ENCODE measurements around the gene FTCD. TPM values are rescaled to one million over a fixed set of nuclear protein-coding genes. Genes with fewer than 3 reads are reported as not detected.

FTCD gene
- total and polyA plus RNA-seq, 9 of the 15 experiments (the other 6 are each of a cell fraction or from before 2014, with no cell fraction given): 0.11 to 1.6 (median 0.67) TPM; not detected in 5

- TF ChIP-seq ZNF561 (CRISPR knock-in tag; conservative IDR thresholded peaks at IDR 0.05) (no peak), CGGBP1 (CRISPR knock-in tag; IDR thresholded peaks at IDR 0.05) (no peak), SP1 (CRISPR knock-in tag; IDR thresholded peaks at IDR 0.05) (no peak), ZBTB49 (CRISPR knock-in tag; IDR thresholded peaks at IDR 0.05; ENCODE audit: borderline replicate concordance) (no peak), ZNF75A (CRISPR knock-in tag; IDR thresholded peaks at IDR 0.05) (no peak), KAT2B (IDR thresholded peaks at IDR 0.05; ENCODE audit: low read depth, low read length) (no peak), RREB1 (CRISPR knock-in tag; IDR thresholded peaks at IDR 0.05) (no peak), SUPT5H (IDR thresholded peaks at IDR 0.05) (no peak), ATF3 (IDR thresholded peaks at IDR 0.05) (0 out of 2 replicates have a peak, but pooled peaks have one; percentile 28), ATF3 (CRISPR knock-in tag; conservative IDR thresholded peaks at IDR 0.05) (no peak), CREB1 (IDR thresholded peaks at IDR 0.05) (no peak), CREB1 (CRISPR knock-in tag; IDR thresholded peaks at IDR 0.05) (no peak), POLR2AphosphoS2 (IDR thresholded peaks at IDR 0.05; ENCODE audit: low read length) (no peak), HNRNPUL1 (IDR thresholded peaks at IDR 0.05; ENCODE audit: low read length) (no peak), ATF1 (CRISPR knock-in tag; IDR thresholded peaks at IDR 0.05) (no peak), ATF1 (tag; IDR thresholded peaks at IDR 0.05) (peak; percentile 83), DPF2 (IDR thresholded peaks at IDR 0.05) (no peak), RBM22 (IDR thresholded peaks at IDR 0.05; ENCODE audit: low read depth, low read length, poor library complexity, severe bottlenecking) (no peak), ESRRB (CRISPR knock-in tag; IDR thresholded peaks at IDR 0.05; ENCODE audit: borderline replicate concordance) (no peak)
Measured at GRCh38 chr21:46124926-46125845, 30.2 kb downstream of the FTCD start (continued).
